ENCODE measurements around the gene TBX4.

Gene TBX4

GRCh38 chr17:61455324-61456060 is 3.3 kb downstream of the TBX4 start:
- DNase-seq: no peak

- no peak for DNase-seq
Observed at GRCh38 chr17:61456061-61456681, 3.9 kb downstream of the TBX4 start.

GRCh38 chr17:61456688-61457225 is 4.5 kb downstream of the TBX4 start:
- DNase-seq: no peak

- no peak for DNase-seq
Observed at GRCh38 chr17:61457226-61457983, 5.2 kb downstream of the TBX4 start.

- DNase-seq: no peak
Observed at GRCh38 chr17:61458000-61458399, 5.8 kb downstream of the TBX4 start.

- DNase-seq: no peak
Observed at GRCh38 chr17:61458421-61459141, 6.4 kb downstream of the TBX4 start.

- no peak for DNase-seq
Observed at GRCh38 chr17:61459142-61459809, 7.1 kb downstream of the TBX4 start.

GRCh38 chr17:61459939-61460718 is 7.9 kb downstream of the TBX4 start:
- no peak for DNase-seq

- DNase-seq: no peak
Observed at GRCh38 chr17:61460796-61461585, 8.8 kb downstream of the TBX4 start.

- DNase-seq: no peak
Observed at GRCh38 chr17:61461586-61461966, 9.4 kb downstream of the TBX4 start.

GRCh38 chr17:61461967-61462718 is 9.9 kb downstream of the TBX4 start:
- no peak for DNase-seq

- no peak for DNase-seq
Observed at GRCh38 chr17:61462719-61463315, 10.6 kb downstream of the TBX4 start.

- DNase-seq: no peak
Observed at GRCh38 chr17:61463316-61464129, 11.3 kb downstream of the TBX4 start.

GRCh38 chr17:61464130-61464842 is 12.1 kb downstream of the TBX4 start:
- no peak for DNase-seq

- no peak for DNase-seq
Observed at GRCh38 chr17:61464843-61465180, 12.6 kb downstream of the TBX4 start.

- no peak for DNase-seq
Observed at GRCh38 chr17:61465550-61466237, 13.5 kb downstream of the TBX4 start.

- DNase-seq: no peak
Observed at GRCh38 chr17:61466246-61466645, 14.0 kb downstream of the TBX4 start.

Data from NCI-H510A treated with DMSO at 0.1 percent for 48 hours (cell line).